ENCODE data around the gene FLYWCH1. TPM values are rescaled to one million over a fixed set of nuclear protein-coding genes. Genes with fewer than 3 reads are reported as not detected.

The FLYWCH1 gene
- total and polyA plus RNA-seq, 10 of the 15 experiments (the other 5 are each of a cell fraction or from before 2014, with no cell fraction given), result 0.47 to 33.8 (median 11.2) TPM

GRCh38 chr16:2956579-2956956 lies 44.8 kb downstream of the FLYWCH1 start (continued):
- no peak for TF ChIP-seq PRDM15 (CRISPR knock-in tag; IDR thresholded peaks at IDR 0.05)
- no peak for TF ChIP-seq GATAD2B (conservative IDR thresholded peaks at IDR 0.05; ENCODE audit: low read depth)
- no peak for TF ChIP-seq NFYA (IDR thresholded peaks at IDR 0.05; ENCODE audit: borderline replicate concordance, low read depth, low read length)
- TF ChIP-seq SMARCA5 (IDR thresholded peaks at IDR 0.05), result no peak
- no peak for TF ChIP-seq ASH2L (IDR thresholded peaks at IDR 0.05; ENCODE audit: borderline replicate concordance, low read depth)
- TF ChIP-seq ZBTB4 (CRISPR knock-in tag; IDR thresholded peaks at IDR 0.05), result no peak
